Measurements from ENCODE around the gene AMH. TPM values are rescaled to one million over a fixed set of nuclear protein-coding genes. Genes with fewer than 3 reads are reported as not detected.

The AMH gene
- total RNA-seq, 2 experiments from 2014 or later, result 14.8 to 49.7 TPM

- POLR2A ChIA-PET, result no interaction called here
- no peaks in the 10 kb centered on the region for H3K9me3 ChIP-seq (ENCODE audit: low read length)
- no peaks in the 10 kb centered on the region for H3K79me2 ChIP-seq (ENCODE audit: insufficient read depth, low read depth, low read length)
- BruUV-seq (replicated peaks), result no TSS peak
- no peak overlapping the region for H3K4me2 ChIP-seq (ENCODE audit: low read length)
- H4K20me1 ChIP-seq (ENCODE audit: insufficient read depth, low read length), result no peaks in the 10 kb centered on the region
- H2AFZ ChIP-seq (ENCODE audit: low read length), result no peak overlapping the region
- no peak for TF ChIP-seq EZH2phosphoT487 (IDR thresholded peaks at IDR 0.05; ENCODE audit: borderline replicate concordance, low read depth, low read length)
- TF ChIP-seq, protein P1, sequence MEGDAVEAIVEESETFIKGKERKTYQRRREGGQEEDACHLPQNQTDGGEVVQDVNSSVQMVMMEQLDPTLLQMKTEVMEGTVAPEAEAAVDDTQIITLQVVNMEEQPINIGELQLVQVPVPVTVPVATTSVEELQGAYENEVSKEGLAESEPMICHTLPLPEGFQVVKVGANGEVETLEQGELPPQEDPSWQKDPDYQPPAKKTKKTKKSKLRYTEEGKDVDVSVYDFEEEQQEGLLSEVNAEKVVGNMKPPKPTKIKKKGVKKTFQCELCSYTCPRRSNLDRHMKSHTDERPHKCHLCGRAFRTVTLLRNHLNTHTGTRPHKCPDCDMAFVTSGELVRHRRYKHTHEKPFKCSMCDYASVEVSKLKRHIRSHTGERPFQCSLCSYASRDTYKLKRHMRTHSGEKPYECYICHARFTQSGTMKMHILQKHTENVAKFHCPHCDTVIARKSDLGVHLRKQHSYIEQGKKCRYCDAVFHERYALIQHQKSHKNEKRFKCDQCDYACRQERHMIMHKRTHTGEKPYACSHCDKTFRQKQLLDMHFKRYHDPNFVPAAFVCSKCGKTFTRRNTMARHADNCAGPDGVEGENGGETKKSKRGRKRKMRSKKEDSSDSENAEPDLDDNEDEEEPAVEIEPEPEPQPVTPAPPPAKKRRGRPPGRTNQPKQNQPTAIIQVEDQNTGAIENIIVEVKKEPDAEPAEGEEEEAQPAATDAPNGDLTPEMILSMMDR (conservative IDR thresholded peaks at IDR 0.05; ENCODE audit: low read length), result no peak
- H3K27ac ChIP-seq (ENCODE audit: low read depth, low read length, poor library complexity, severe bottlenecking), result no peak overlapping the region
- H3K4me3 ChIP-seq (ENCODE audit: low read depth, low read length, poor library complexity, severe bottlenecking), result no peak overlapping the region
- H3K36me3 ChIP-seq (ENCODE audit: insufficient read depth, low read length), result peaks cover 37% of the 10 kb centered on the region
- DNase-seq (ENCODE audit: low spot score), result no peak
- intact Hi-C loops (cut with micrococcal nuclease; ENCODE audit: unreplicated experiment), result no loop called here
- no peaks in the 10 kb centered on the region for H3K9me2 ChIP-seq (ENCODE audit: insufficient read depth, low read length)
- H3K4me1 ChIP-seq (ENCODE audit: insufficient read depth, low read length, poor library complexity, severe bottlenecking), result peaks cover 19% of the 10 kb centered on the region
- CTCF ChIA-PET (ENCODE audit: unreplicated experiment), result no interaction called here
Observed at GRCh38 chr19:2250766-2251105, 1.6 kb downstream of the AMH start.

DNA sequence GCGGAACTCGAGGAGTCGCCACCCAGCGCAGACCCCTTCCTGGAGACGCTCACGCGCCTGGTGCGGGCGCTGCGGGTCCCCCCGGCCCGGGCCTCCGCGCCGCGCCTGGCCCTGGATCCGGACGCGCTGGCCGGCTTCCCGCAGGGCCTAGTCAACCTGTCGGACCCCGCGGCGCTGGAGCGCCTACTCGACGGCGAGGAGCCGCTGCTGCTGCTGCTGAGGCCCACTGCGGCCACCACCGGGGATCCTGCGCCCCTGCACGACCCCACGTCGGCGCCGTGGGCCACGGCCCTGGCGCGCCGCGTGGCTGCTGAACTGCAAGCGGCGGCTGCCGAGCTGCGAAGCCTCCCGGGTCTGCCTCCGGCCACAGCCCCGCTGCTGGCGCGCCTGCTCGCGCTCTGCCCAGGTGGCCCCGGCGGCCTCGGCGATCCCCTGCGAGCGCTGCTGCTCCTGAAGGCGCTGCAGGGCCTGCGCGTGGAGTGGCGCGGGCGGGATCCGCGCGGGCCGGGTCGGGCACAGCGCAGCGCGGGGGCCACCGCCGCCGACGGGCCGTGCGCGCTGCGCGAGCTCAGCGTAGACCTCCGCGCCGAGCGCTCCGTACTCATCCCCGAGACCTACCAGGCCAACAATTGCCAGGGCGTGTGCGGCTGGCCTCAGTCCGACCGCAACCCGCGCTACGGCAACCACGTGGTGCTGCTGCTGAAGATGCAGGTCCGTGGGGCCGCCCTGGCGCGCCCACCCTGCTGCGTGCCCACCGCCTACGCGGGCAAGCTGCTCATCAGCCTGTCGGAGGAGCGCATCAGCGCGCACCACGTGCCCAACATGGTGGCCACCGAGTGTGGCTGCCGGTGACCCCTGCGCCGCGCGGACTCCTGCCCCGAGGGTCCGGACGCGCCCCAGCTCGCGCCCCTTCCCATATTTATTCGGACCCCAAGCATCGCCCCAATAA, 2.3 kb downstream of the AMH start:
- no peak overlapping the region for H3K4me3 ChIP-seq (ENCODE audit: low read depth, low read length, poor library complexity, severe bottlenecking)
- POLR2A ChIA-PET, result no interaction called here
- intact Hi-C loops (cut with micrococcal nuclease; ENCODE audit: unreplicated experiment), result no loop called here

More for the DNA sequence above, 2.3 kb downstream of the AMH start:
- no peaks in the 10 kb centered on the region for H3K9me3 ChIP-seq (ENCODE audit: low read length)
- H3K79me2 ChIP-seq (ENCODE audit: insufficient read depth, low read depth, low read length), result no peaks in the 10 kb centered on the region
- H2AFZ ChIP-seq (ENCODE audit: low read length), result no peak overlapping the region
- peaks cover 30% of the 10 kb centered on the region for H3K36me3 ChIP-seq (ENCODE audit: insufficient read depth, low read length)
- no peak overlapping the region for H3K4me2 ChIP-seq (ENCODE audit: low read length)
- H3K4me1 ChIP-seq (ENCODE audit: insufficient read depth, low read length, poor library complexity, severe bottlenecking), result peaks cover 25% of the 10 kb centered on the region
- TF ChIP-seq, protein P1 (conservative IDR thresholded peaks at IDR 0.05; ENCODE audit: low read length), result no peak
- no peak for TF ChIP-seq EZH2phosphoT487 (IDR thresholded peaks at IDR 0.05; ENCODE audit: borderline replicate concordance, low read depth, low read length)
- no peak for DNase-seq (ENCODE audit: low spot score)
- H4K20me1 ChIP-seq (ENCODE audit: insufficient read depth, low read length), result no peaks in the 10 kb centered on the region
- no TSS peak for BruUV-seq (replicated peaks)
- H3K9me2 ChIP-seq (ENCODE audit: insufficient read depth, low read length), result no peaks in the 10 kb centered on the region
- CTCF ChIA-PET (ENCODE audit: unreplicated experiment), result no interaction called here
- no peak overlapping the region for H3K27ac ChIP-seq (ENCODE audit: low read depth, low read length, poor library complexity, severe bottlenecking)
